IPS-18c (cell line): ENCODE data around the gene SH2D4B.
"Not testable (repeated sequence)": the region's sequence is repeated elsewhere in the genome, so short reads cannot be mapped to it uniquely, and the experiment has no call there.

Experiments
- H3K4me3 ChIP-seq: 2 replicates; pipeline ENCODE4 v1.7.0; 2013; ENCODE audit warnings: low read depth, mild to moderate bottlenecking, low read length, moderate library complexity; ENCODE audit not compliant: insufficient read depth
- H3K9me3 ChIP-seq: one replicate; pipeline ENCODE4 v1.6.1; 2013; ENCODE audit warnings: mild to moderate bottlenecking, low read length, moderate library complexity; ENCODE audit not compliant: control insufficient read depth, insufficient read depth

Gene SH2D4B

GRCh38 chr10:80518807-80519360 is 18.8 kb upstream of the SH2D4B start:
- no peak overlapping the region for H3K4me3 ChIP-seq

GRCh38 chr10:80519936-80520650 is 17.6 kb upstream of the SH2D4B start:
- Histone ChIP-seq H3K4me3 (no peak overlapping the region), H3K9me3 (no peaks in the 10 kb centered on the region)

More at GRCh38 chr10:80518807-80519360, 18.8 kb upstream of the SH2D4B start:
- H3K9me3 ChIP-seq: no peaks in the 10 kb centered on the region

GRCh38 chr10:80520661-80521470 is 16.8 kb upstream of the SH2D4B start:
- Histone ChIP-seq H3K9me3 (no peaks in the 10 kb centered on the region), H3K4me3 (no peak overlapping the region)

GRCh38 chr10:80522756-80523363 is 14.8 kb upstream of the SH2D4B start:
- Histone ChIP-seq H3K4me3 (no peak overlapping the region), H3K9me3 (no peaks in the 10 kb centered on the region)

- no peaks in the 10 kb centered on the region for H3K9me3 ChIP-seq
- H3K4me3 ChIP-seq: no peak overlapping the region
Observed at GRCh38 chr10:80523773-80524172, 13.9 kb upstream of the SH2D4B start.

- H3K4me3 ChIP-seq: no peak overlapping the region
Observed at GRCh38 chr10:80524190-80524909, 13.4 kb upstream of the SH2D4B start.

GRCh38 chr10:80526218-80526617 is 11.5 kb upstream of the SH2D4B start:
- Histone ChIP-seq H3K9me3 (no peaks in the 10 kb centered on the region), H3K4me3 (no peak overlapping the region)

More at GRCh38 chr10:80524190-80524909, 13.4 kb upstream of the SH2D4B start:
- no peaks in the 10 kb centered on the region for H3K9me3 ChIP-seq

- H3K4me3 ChIP-seq: no peak overlapping the region
- no peaks in the 10 kb centered on the region for H3K9me3 ChIP-seq
Observed at GRCh38 chr10:80526742-80527141, 11.0 kb upstream of the SH2D4B start.

- Histone ChIP-seq H3K4me3 (no peak overlapping the region), H3K9me3 (no peaks in the 10 kb centered on the region)
Observed at GRCh38 chr10:80528185-80528700, 9.5 kb upstream of the SH2D4B start.

GRCh38 chr10:80528901-80529300 is 8.8 kb upstream of the SH2D4B start:
- H3K4me3 ChIP-seq: no peak overlapping the region
- H3K9me3 ChIP-seq: no peaks in the 10 kb centered on the region

- Histone ChIP-seq H3K4me3 (no peak overlapping the region), H3K9me3 (no peaks in the 10 kb centered on the region)
Observed at GRCh38 chr10:80529604-80530003, 8.1 kb upstream of the SH2D4B start.

GRCh38 chr10:80530251-80530650 is 7.5 kb upstream of the SH2D4B start:
- no peak overlapping the region for H3K4me3 ChIP-seq
- no peaks in the 10 kb centered on the region for H3K9me3 ChIP-seq

- Histone ChIP-seq H3K4me3 (no peak overlapping the region), H3K9me3 (no peaks in the 10 kb centered on the region)
Observed at GRCh38 chr10:80530816-80531215, 6.9 kb upstream of the SH2D4B start.

GRCh38 chr10:80532571-80532970 is 5.1 kb upstream of the SH2D4B start:
- no peaks in the 10 kb centered on the region for H3K9me3 ChIP-seq
- H3K4me3 ChIP-seq: no peak overlapping the region

GRCh38 chr10:80534059-80534458 is 3.6 kb upstream of the SH2D4B start:
- not testable (repeated sequence) for H3K4me3 ChIP-seq

GRCh38 chr10:80534646-80535045 is 3.1 kb upstream of the SH2D4B start:
- not testable (repeated sequence) for H3K9me3 ChIP-seq, H3K4me3 ChIP-seq

More at GRCh38 chr10:80534059-80534458, 3.6 kb upstream of the SH2D4B start:
- H3K9me3 ChIP-seq: not testable (repeated sequence)
